CD4-positive, alpha-beta T cell treated with Interleukin-21 for 1 hour (primary cell): ENCODE measurements around the gene U2AF2.

Source experiments
- DNase-seq: peaks from one replicate; pipeline ENCODE4 v3.0.0-alpha.2; 2020

Gene U2AF2

GRCh38 chr19:55654868-55655647, at the start of gene U2AF2:
TSS of gene U2AF2 (plus strand) at chr19:55655035. CDS start at chr19:55655105, 70 bp downstream.
- DNase-seq, result peak; percentile 96

- peak; percentile 98 for DNase-seq
Observed at GRCh38 chr19:55605207-55605636, 49.6 kb upstream of the U2AF2 start.

GRCh38 chr19:55605637-55606470, 49.0 kb upstream of the U2AF2 start, which contains the start of gene ZNF865:
TSS of gene ZNF865 (plus strand) at chr19:55605647. CDS start at chr19:55613619, 7,972 bp downstream.
- DNase-seq, result peak; percentile 73

GRCh38 chr19:55606471-55606787, 48.4 kb upstream of the U2AF2 start:
- no peak for DNase-seq

- no peak for DNase-seq
Observed at GRCh38 chr19:55606817-55607216, 48.0 kb upstream of the U2AF2 start.

- no peak for DNase-seq
Observed at GRCh38 chr19:55609326-55609725, 45.5 kb upstream of the U2AF2 start.

- DNase-seq, result no peak
Observed at GRCh38 chr19:55611300-55611982, 43.4 kb upstream of the U2AF2 start.

GRCh38 chr19:55611983-55612645, 42.7 kb upstream of the U2AF2 start:
- DNase-seq, result no peak

- no peak for DNase-seq
Observed at GRCh38 chr19:55613396-55613795, 41.4 kb upstream of the U2AF2 start.

GRCh38 chr19:55613930-55614710, 40.7 kb upstream of the U2AF2 start:
- DNase-seq, result no peak

- no peak for DNase-seq
Observed at GRCh38 chr19:55614711-55615542, 39.9 kb upstream of the U2AF2 start.

- no peak for DNase-seq
Observed at GRCh38 chr19:55615543-55616394, 39.1 kb upstream of the U2AF2 start.

- no peak for DNase-seq
Observed at GRCh38 chr19:55616395-55616875, 38.4 kb upstream of the U2AF2 start.

GRCh38 chr19:55617426-55617825, 37.4 kb upstream of the U2AF2 start:
- DNase-seq, result no peak

- no peak for DNase-seq
Observed at GRCh38 chr19:55618426-55618825, 36.4 kb upstream of the U2AF2 start.

GRCh38 chr19:55619286-55619685, 35.5 kb upstream of the U2AF2 start:
- no peak for DNase-seq

- DNase-seq, result peak; percentile 34
Observed at GRCh38 chr19:55620410-55621204, 34.2 kb upstream of the U2AF2 start.

GRCh38 chr19:55621205-55621672, 33.6 kb upstream of the U2AF2 start:
- DNase-seq, result no peak

GRCh38 chr19:55621673-55622231, 33.1 kb upstream of the U2AF2 start:
- DNase-seq, result no peak
